ENCODE data around the gene SLC31A1. TPM values are rescaled to one million over a fixed set of nuclear protein-coding genes. Genes with fewer than 3 reads are reported as not detected.

Gene SLC31A1
- polyA plus RNA-seq, 1 donor (not counting 4 experiments of a cell fraction or from before 2014, with no cell fraction given): 20.3 TPM

DNA sequence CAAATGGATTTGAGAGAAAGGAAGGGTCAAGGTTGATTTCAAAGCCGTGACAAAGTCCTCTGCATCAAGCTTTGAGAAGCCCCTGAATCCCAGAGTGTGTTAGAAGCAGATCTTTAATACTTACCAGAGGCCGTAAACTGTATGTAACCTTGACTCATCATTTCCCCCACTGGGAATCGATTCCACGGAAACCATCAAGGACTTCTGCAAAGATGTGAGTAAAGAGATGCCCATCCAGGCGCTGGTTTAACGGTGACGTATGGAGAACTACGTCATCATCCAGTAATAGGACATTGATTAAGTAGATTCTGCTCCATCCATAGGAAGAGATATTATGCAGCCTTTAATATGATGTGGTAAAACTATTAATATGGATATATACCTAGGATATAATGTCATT, 80.2 kb downstream of the SLC31A1 start:
- H3K9me3 ChIP-seq (ENCODE audit: control insufficient read depth, low read depth, low read length): no peaks in the 10 kb centered on the region
- H3K4me1 ChIP-seq (ENCODE audit: control insufficient read depth, extremely low read depth, insufficient read depth, low read length): no peaks in the 10 kb centered on the region
- no peak for DNase-seq (ENCODE audit: low read depth, low spot score)
- H3K4me2 ChIP-seq (ENCODE audit: control insufficient read depth, extremely low read depth, insufficient read depth, low read depth, low read length): no peak overlapping the region
- peaks cover 5% of the 10 kb centered on the region for H3K27me3 ChIP-seq (ENCODE audit: control insufficient read depth, extremely low read depth, insufficient read depth, low read length)
- no peak overlapping the region for H3K4me3 ChIP-seq (ENCODE audit: control insufficient read depth in 2 of 3, extremely low read depth in 1 of 3, insufficient read depth in 2 of 3, low read depth in 1 of 3, low read length in 3 of 3)
- H3K79me2 ChIP-seq (ENCODE audit: control insufficient read depth, insufficient read depth, low read length): no peaks in the 10 kb centered on the region
- no peaks in the 10 kb centered on the region for H4K20me1 ChIP-seq (ENCODE audit: control insufficient read depth, extremely low read depth, insufficient read depth, low read length)
- dilution Hi-C loops (cut with MboI; ENCODE audit: extremely low pct_ligation_motif_present, low sequenced_read_pairs): no loop called here
- no peaks in the 10 kb centered on the region for H3K9me1 ChIP-seq (ENCODE audit: control insufficient read depth, extremely low read depth, insufficient read depth, low read length)
- H3K36me3 ChIP-seq (ENCODE audit: control insufficient read depth in 2 of 2, extremely low read depth in 1 of 2, insufficient read depth in 2 of 2, low read length in 2 of 2): no peaks in the 10 kb centered on the region
- FAIRE-seq: no peak
- H2AFZ ChIP-seq (ENCODE audit: control insufficient read depth, low read length): no peak overlapping the region
- no peak overlapping the region for H3K27ac ChIP-seq (ENCODE audit: control insufficient read depth, insufficient read depth, low read length)
- H3K9ac ChIP-seq (ENCODE audit: control insufficient read depth, extremely low read depth, insufficient read depth, low read length): no peak overlapping the region
- TF ChIP-seq EZH2 (IDR thresholded peaks at IDR 0.05; ENCODE audit: low read length): no peak
- TF ChIP-seq, protein P1, sequence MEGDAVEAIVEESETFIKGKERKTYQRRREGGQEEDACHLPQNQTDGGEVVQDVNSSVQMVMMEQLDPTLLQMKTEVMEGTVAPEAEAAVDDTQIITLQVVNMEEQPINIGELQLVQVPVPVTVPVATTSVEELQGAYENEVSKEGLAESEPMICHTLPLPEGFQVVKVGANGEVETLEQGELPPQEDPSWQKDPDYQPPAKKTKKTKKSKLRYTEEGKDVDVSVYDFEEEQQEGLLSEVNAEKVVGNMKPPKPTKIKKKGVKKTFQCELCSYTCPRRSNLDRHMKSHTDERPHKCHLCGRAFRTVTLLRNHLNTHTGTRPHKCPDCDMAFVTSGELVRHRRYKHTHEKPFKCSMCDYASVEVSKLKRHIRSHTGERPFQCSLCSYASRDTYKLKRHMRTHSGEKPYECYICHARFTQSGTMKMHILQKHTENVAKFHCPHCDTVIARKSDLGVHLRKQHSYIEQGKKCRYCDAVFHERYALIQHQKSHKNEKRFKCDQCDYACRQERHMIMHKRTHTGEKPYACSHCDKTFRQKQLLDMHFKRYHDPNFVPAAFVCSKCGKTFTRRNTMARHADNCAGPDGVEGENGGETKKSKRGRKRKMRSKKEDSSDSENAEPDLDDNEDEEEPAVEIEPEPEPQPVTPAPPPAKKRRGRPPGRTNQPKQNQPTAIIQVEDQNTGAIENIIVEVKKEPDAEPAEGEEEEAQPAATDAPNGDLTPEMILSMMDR (optimal IDR thresholded peaks at IDR 0.05 in 1 of 3, IDR thresholded peaks at IDR 0.05 in 1 of 3, conservative IDR thresholded peaks at IDR 0.05 in 1 of 3; ENCODE audit: extremely low read depth in 1 of 3, insufficient read depth in 2 of 3, low read length in 3 of 3): no peak

DNA sequence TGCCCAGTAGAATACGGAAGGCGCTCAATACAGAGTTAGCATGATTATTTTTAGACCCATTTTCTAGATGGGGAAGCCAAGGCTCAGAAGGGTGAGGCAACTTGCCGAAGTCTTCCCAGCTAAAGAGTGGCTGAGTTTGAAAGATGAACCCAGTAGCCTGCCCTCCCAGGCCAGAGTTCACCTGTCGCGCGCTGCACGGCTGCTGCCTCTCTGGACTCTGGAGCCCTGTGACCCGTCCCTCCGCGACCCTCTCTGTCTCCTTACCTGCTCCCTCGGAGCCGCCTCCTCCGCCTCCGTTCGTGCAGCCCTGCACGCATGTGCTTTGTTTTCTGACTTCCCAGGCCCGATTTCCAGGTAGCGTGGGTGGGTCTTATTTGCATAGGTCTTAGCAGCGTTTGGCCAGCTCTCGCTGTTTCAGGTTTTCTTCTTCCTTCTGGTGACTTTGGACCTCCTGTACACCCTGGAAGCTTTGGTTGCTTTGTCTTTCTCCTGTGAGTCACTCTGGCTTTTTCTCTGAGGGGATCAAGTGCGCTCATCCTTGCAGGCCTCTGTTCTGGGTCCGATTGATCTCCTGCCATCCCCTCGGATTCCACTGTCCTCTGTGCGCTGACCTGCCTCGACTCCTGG, 81.6 kb downstream of the SLC31A1 start, which contains the start of gene RNF183:
Gene RNF183, minus strand, starts transcription at position 585 of the 627 bp plus-strand sequence. CDS start 5,192 bp downstream, outside the sequence.
- H4K20me1 ChIP-seq (ENCODE audit: control insufficient read depth, extremely low read depth, insufficient read depth, low read length): no peaks in the 10 kb centered on the region
- H3K79me2 ChIP-seq (ENCODE audit: control insufficient read depth, insufficient read depth, low read length): no peaks in the 10 kb centered on the region
- H2AFZ ChIP-seq (ENCODE audit: control insufficient read depth, low read length): no peak within 1 kb of the TSS
- no peaks in the 10 kb centered on the region for H3K36me3 ChIP-seq (ENCODE audit: control insufficient read depth in 2 of 2, extremely low read depth in 1 of 2, insufficient read depth in 2 of 2, low read length in 2 of 2)
- H3K9ac ChIP-seq (ENCODE audit: control insufficient read depth, extremely low read depth, insufficient read depth, low read length): no peak within 1 kb of the TSS
- dilution Hi-C loops (cut with MboI; ENCODE audit: extremely low pct_ligation_motif_present, low sequenced_read_pairs): no loop called here
- no peaks in the 10 kb centered on the region for H3K4me1 ChIP-seq (ENCODE audit: control insufficient read depth, extremely low read depth, insufficient read depth, low read length)
- TF ChIP-seq, protein P1 (optimal IDR thresholded peaks at IDR 0.05 in 1 of 3, IDR thresholded peaks at IDR 0.05 in 1 of 3, conservative IDR thresholded peaks at IDR 0.05 in 1 of 3; ENCODE audit: extremely low read depth in 1 of 3, insufficient read depth in 2 of 3, low read length in 3 of 3): no peak
- TF ChIP-seq EZH2 (IDR thresholded peaks at IDR 0.05; ENCODE audit: low read length): no peak
- H3K9me1 ChIP-seq (ENCODE audit: control insufficient read depth, extremely low read depth, insufficient read depth, low read length): no peaks in the 10 kb centered on the region
- H3K4me3 ChIP-seq (ENCODE audit: control insufficient read depth in 2 of 3, extremely low read depth in 1 of 3, insufficient read depth in 2 of 3, low read depth in 1 of 3, low read length in 3 of 3): no peak within 1 kb of the TSS
- H3K27me3 ChIP-seq (ENCODE audit: control insufficient read depth, extremely low read depth, insufficient read depth, low read length): peaks cover 5% of the 10 kb centered on the region
- no peaks in the 10 kb centered on the region for H3K9me3 ChIP-seq (ENCODE audit: control insufficient read depth, low read depth, low read length)
- FAIRE-seq (no peak), DNase-seq (ENCODE audit: low read depth, low spot score) (no peak)
- no peak within 1 kb of the TSS for H3K4me2 ChIP-seq (ENCODE audit: control insufficient read depth, extremely low read depth, insufficient read depth, low read depth, low read length)
- H3K27ac ChIP-seq (ENCODE audit: control insufficient read depth, insufficient read depth, low read length): no peak within 1 kb of the TSS

All from keratinocyte (primary cell).